PC-3 (cell line): ENCODE results near the gene SHROOM3. TPM values are rescaled to one million over a fixed set of nuclear protein-coding genes. Genes with fewer than 3 reads are reported as not detected.

ENCODE experiments used
- ATAC-seq: fragments of 200-7000 bp; cut with Tn5 transposase; 2 replicates; pipeline ENCODE4 v1.9.1; 2020; ENCODE audit warnings: mild to moderate bottlenecking, moderate library complexity
- BruUV-seq: library from RNA; stranded (reverse); fragments of 400-500 nt; replicated peaks from 2 replicates; lab custom pipeline; 2021; lab: Mats Ljungman, UMichigan
- CTCF ChIA-PET: fragments of 300-600 bp; sonication (Branson Sonifier 250); formaldehyde crosslinking; loops from one replicate; lab custom pipeline; 2022; ENCODE audit warnings: antibody characterized with exemption; lab: Charles Lee
- POLR2A ChIA-PET: fragments of 300-600 bp; sonication (Branson Sonifier 250); formaldehyde crosslinking; loops from one replicate; lab custom pipeline; 2022; ENCODE audit warnings: antibody characterized with exemption; ENCODE audit not compliant: unreplicated experiment; lab: Charles Lee
- DNase-seq: peaks from one replicate; pipeline ENCODE4 v3.0.0-alpha.2; 2015
- H2AFZ ChIP-seq: fragments of 300-600 bp; sonication (generic); 2 replicates; pipeline ENCODE4 v1.6.0; 2016; ENCODE audit warnings: antibody characterized with exemption, low read length
- H3F3A ChIP-seq: fragments of 300-600 bp; sonication (generic); one replicate; pipeline ENCODE4 v1.6.0; 2017; ENCODE audit warnings: antibody characterized with exemption, low read length, control low read depth, mild to moderate bottlenecking; ENCODE audit not compliant: unreplicated experiment
- H3K27ac ChIP-seq: fragments of 300-600 bp; sonication (generic); 2 replicates; pipeline ENCODE4 v1.5.1; 2016; ENCODE audit warnings: mild to moderate bottlenecking, low read length
- H3K27me3 ChIP-seq: fragments of 300-600 bp; sonication (generic); 2 replicates; pipeline ENCODE4 v1.6.1; 2016; ENCODE audit warnings: low read length, mixed read lengths
- H3K36me3 ChIP-seq: fragments of 300-600 bp; sonication (generic); 2 replicates; pipeline ENCODE4 v1.6.1; 2016; ENCODE audit warnings: low read depth, mixed run types, low read length, mixed read lengths
- H3K4me1 ChIP-seq: fragments of 300-600 bp; sonication (generic); 2 replicates; pipeline ENCODE4 v1.5.1; 2016; ENCODE audit warnings: low read length; ENCODE audit not compliant: insufficient read depth
- H3K4me2 ChIP-seq: fragments of 300-600 bp; sonication (generic); 2 replicates; pipeline ENCODE4 v1.6.0; 2016; ENCODE audit warnings: low read length
- H3K4me3 ChIP-seq: fragments of 300-600 bp; sonication (generic); 2 replicates; pipeline ENCODE4 v1.5.1; 2016; ENCODE audit warnings: mild to moderate bottlenecking, low read length, mixed read lengths
- H3K79me2 ChIP-seq: fragments of 300-600 bp; sonication (generic); 2 replicates; pipeline ENCODE4 v1.6.1; 2017; ENCODE audit warnings: low read length, mixed read lengths
- H3K9ac ChIP-seq: fragments of 300-600 bp; sonication (generic); 2 replicates; pipeline ENCODE4 v1.6.0; 2016; ENCODE audit warnings: mild to moderate bottlenecking, low read length
- H3K9me2 ChIP-seq: fragments of 300-600 bp; sonication (generic); replicated peaks from 2 replicates; pipeline ENCODE4 v1.6.1; 2016; ENCODE audit warnings: mixed run types, low read length, mixed read lengths
- H3K9me3 ChIP-seq: fragments of 300-600 bp; sonication (generic); 2 replicates; pipeline ENCODE4 v1.6.1; 2016; ENCODE audit warnings: low read length, mixed read lengths
- H4K20me1 ChIP-seq: fragments of 300-600 bp; sonication (generic); 2 replicates; pipeline ENCODE4 v1.6.1; 2016; ENCODE audit warnings: low read length, mixed read lengths
- CTCF ChIP-seq: fragments of 300-600 bp; sonication (generic); conservative IDR thresholded peaks from 2 replicates; pipeline ENCODE4 v1.5.1; 2017; ENCODE audit warnings: antibody characterized with exemption, low read depth, mild to moderate bottlenecking, low read length
- EZH2 ChIP-seq: fragments of 300-600 bp; sonication (generic); IDR thresholded peaks from one replicate; pipeline ENCODE4 v1.6.1; 2017; ENCODE audit warnings: antibody characterized with exemption, mild to moderate bottlenecking, low read length; ENCODE audit not compliant: unreplicated experiment
- EZH2phosphoT487 ChIP-seq: fragments of 300-600 bp; sonication (generic); IDR thresholded peaks from 2 replicates; pipeline ENCODE4 v1.6.1; 2018; ENCODE audit warnings: mild to moderate bottlenecking, antibody characterized with exemption, low read length, borderline replicate concordance
- intact Hi-C: fragments of 100-400 bp; cut with micrococcal nuclease; formaldehyde crosslinking; loops from 2 replicates; pipeline ENCODE4 v1.9.0; 2023
- total RNA-seq: library from RNA; depleted of rRNA; stranded (reverse); fragments of >200 nt; gene quantifications from 2 replicates; pipeline ENCODE4 v1.2.3, GENCODE V29; 2014

Gene SHROOM3
- total RNA-seq, 1 experiment from 2014 or later: 27.8 TPM

- Histone ChIP-seq H3K27me3 (no peaks in the 10 kb centered on the region), H3K27ac (peak overlapping the region; percentile 51), H3K9ac (no peak overlapping the region), H3F3A (no peaks in the 10 kb centered on the region), H3K4me2 (no peak overlapping the region), H3K4me1 (peaks cover 18% of the 10 kb centered on the region), H4K20me1 (no peaks in the 10 kb centered on the region), H2AFZ (no peak overlapping the region), H3K79me2 (no peaks in the 10 kb centered on the region), H3K4me3 (no peak overlapping the region), H3K36me3 (no peaks in the 10 kb centered on the region), H3K9me3 (no peaks in the 10 kb centered on the region), H3K9me2 (no peaks in the 10 kb centered on the region)
- DNase-seq (no peak), ATAC-seq (no peak)
- ChIA-PET POLR2A (interaction anchor here (0.5 kb wide), 1 partner anchor 147 kb away, joined by 3 read pairs; the partner anchor contains the start of gene SEPTIN11), CTCF (interaction anchor here (1.0 kb wide), 1 partner anchor 44 kb away, joined by 3 read pairs; no protein-coding TSS in a partner anchor)
- TF ChIP-seq EZH2phosphoT487: no peak
- no peak for TF ChIP-seq EZH2
- TF ChIP-seq CTCF: no peak
- intact Hi-C loops: no loop called here
- no TSS peak for BruUV-seq
Measured at GRCh38 chr4:76802236-76803021, 367.4 kb downstream of the SHROOM3 start.

- no peaks in the 10 kb centered on the region for H3K9me3 ChIP-seq
- BruUV-seq: no TSS peak
- ChIA-PET CTCF (interaction anchor here (0.6 to 1.0 kb wide), 2 partner anchors 45 to 115 kb away, joined by 3 to 5 read pairs; no protein-coding TSS in a partner anchor), POLR2A (no interaction called here)
- H3K4me1 ChIP-seq: peaks cover 18% of the 10 kb centered on the region
- H4K20me1 ChIP-seq: no peaks in the 10 kb centered on the region
- H3K36me3 ChIP-seq: no peaks in the 10 kb centered on the region
- H3K9ac ChIP-seq: no peak overlapping the region
- no peaks in the 10 kb centered on the region for H3K9me2 ChIP-seq
- ATAC-seq: peak; percentile 98
- H3K27ac ChIP-seq: peak overlapping the region; percentile 51
- no peak for TF ChIP-seq EZH2
- no peak for TF ChIP-seq CTCF
- TF ChIP-seq EZH2phosphoT487: no peak
- H3K4me3 ChIP-seq: no peak overlapping the region
- H3K27me3 ChIP-seq: no peaks in the 10 kb centered on the region
- no peak overlapping the region for H2AFZ ChIP-seq
- H3K79me2 ChIP-seq: no peaks in the 10 kb centered on the region
- intact Hi-C loops: no loop called here
- no peaks in the 10 kb centered on the region for H3F3A ChIP-seq
- peak overlapping the region; percentile 28 for H3K4me2 ChIP-seq
- peak; percentile 92 for DNase-seq
Measured at GRCh38 chr4:76803522-76803921, 368.5 kb downstream of the SHROOM3 start.

GRCh38 chr4:76804096-76804495 lies 369.1 kb downstream of the SHROOM3 start:
- POLR2A ChIA-PET: no interaction called here
- ATAC-seq: no peak
- Histone ChIP-seq H3K27ac (peak overlapping the region; percentile 41), H3K79me2 (no peaks in the 10 kb centered on the region), H3F3A (no peaks in the 10 kb centered on the region), H3K27me3 (no peaks in the 10 kb centered on the region), H3K9me2 (no peaks in the 10 kb centered on the region), H3K4me3 (no peak overlapping the region), H3K4me2 (peak overlapping the region; percentile 28; the same call in 1 of the 2 replicates), H3K36me3 (no peaks in the 10 kb centered on the region), H3K9me3 (no peaks in the 10 kb centered on the region), H4K20me1 (no peaks in the 10 kb centered on the region), H2AFZ (no peak overlapping the region), H3K4me1 (peaks cover 18% of the 10 kb centered on the region), H3K9ac (no peak overlapping the region)
- no TSS peak for BruUV-seq
- CTCF ChIA-PET: no interaction called here
- DNase-seq: no peak
- intact Hi-C loops: no loop called here
- no peak for TF ChIP-seq EZH2phosphoT487
